T1000 (cell line): ENCODE measurements around the gene PEX7.
"Not testable (repeated sequence)": the region's sequence is repeated elsewhere in the genome, so short reads cannot be mapped to it uniquely, and the experiment has no call there.

Source experiments
- DNase-seq: peaks from one replicate; lab custom pipeline; 2025; ENCODE audit warnings: mixed read lengths; lab: John Stamatoyannopoulos, UW

The PEX7 gene

GRCh38 chr6:136895901-136896300, 73.5 kb downstream of the PEX7 start:
- no peak for DNase-seq

- no peak for DNase-seq
These were observed 74.7 kb downstream of the PEX7 start for GRCh38 chr6:136897071-136897470.

- no peak for DNase-seq
These were observed 78.9 kb downstream of the PEX7 start for GRCh38 chr6:136901212-136901784.

GRCh38 chr6:136904477-136904876, 82.1 kb downstream of the PEX7 start:
- DNase-seq = not testable (repeated sequence)

- no peak for DNase-seq
These were observed 92.6 kb downstream of the PEX7 start for GRCh38 chr6:136914947-136915346.

- DNase-seq = no peak
These were observed 96.3 kb downstream of the PEX7 start for GRCh38 chr6:136918706-136919105.

DNA sequence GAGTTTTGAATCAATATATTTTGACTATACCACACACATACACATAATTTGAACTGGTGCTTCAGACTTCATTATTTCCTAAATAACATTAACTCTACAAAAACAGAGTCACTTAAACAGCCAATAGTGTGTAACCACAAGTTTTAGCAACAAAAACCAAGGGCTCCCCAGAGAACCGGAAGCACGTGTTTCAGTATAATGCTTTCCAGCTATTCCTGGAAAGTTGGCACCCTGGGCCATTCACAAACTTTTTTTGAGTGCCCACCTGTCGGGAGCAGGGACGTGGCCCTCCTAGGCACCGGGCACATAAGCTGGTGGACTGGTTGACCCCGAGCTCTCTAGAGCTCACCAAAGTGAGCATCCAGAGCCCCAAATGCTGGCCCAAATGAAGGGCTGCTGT, 97.8 kb downstream of the PEX7 start:
- no peak for DNase-seq

DNA sequence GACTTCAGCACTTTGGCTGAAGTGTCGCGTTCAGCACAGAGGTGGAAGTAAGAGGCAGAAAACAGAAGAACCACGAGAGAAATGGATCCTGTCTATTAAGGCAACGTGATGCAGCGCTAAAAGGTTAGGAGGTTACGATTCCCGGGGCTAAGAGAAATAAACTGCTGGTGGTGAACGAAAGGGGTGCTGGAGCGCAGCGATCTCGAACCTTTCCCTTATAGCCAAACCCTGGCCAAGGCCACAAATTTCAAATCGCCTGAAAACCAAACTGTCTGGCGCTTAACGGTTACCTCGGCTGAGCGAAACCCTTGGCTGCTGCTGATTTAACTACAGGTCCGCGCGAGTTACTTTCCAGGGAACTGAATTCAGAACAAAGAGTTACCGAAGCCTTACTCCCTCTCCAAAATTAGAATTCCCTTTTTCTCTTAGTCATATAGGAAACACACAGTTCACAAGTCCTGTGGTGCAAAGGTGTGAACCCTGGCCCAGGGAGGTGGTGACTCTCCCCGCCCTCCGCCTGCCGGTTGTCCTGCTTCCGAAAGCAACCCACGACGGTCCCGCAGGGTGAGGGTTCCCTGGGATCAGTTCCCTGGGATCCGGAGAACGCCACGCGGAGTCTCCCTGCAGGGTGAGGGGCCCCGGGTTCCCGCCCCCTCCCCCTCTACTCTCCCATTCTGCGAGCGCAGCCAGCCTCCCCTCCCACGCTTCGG, 98.4 kb downstream of the PEX7 start:
- DNase-seq = no peak

- DNase-seq = no peak
These were observed 99.1 kb downstream of the PEX7 start for GRCh38 chr6:136921381-136921935.

DNA sequence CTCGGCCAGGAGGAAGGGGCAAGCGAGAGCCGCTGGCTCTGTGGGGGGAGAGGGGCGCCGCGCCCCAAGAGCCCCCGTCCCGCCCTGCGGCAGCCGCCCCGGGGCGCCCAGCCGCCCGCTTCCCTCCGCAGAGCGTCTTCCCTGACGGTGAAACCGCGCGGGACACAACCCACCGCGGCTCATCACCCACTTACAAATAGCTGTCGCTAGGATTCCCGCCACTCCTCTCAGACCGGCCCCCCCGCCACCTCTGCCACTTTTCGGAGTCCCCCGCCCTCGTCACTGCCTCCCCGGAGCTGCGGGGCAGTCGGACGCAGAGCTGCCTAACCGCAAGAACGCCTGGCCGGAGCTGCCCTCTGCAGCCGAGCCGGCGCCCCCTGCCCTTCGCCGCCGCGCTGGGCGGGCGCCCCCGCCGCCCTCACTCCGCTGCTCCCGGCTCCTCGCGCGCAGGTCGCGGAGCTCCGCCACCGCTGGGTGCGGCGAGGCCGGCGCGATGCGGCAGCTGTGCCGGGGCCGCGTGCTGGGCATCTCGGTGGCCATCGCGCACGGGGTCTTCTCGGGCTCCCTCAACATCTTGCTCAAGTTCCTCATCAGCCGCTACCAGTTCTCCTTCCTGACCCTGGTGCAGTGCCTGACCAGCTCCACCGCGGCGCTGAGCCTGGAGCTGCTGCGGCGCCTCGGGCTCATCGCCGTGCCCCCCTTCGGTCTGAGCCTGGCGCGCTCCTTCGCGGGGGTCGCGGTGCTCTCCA, 99.7 kb downstream of the PEX7 start, which contains the start of gene SLC35D3:
SLC35D3 (plus strand) TSS at position 366 of the 749 bp plus-strand sequence; CDS start at position 494, 128 bp downstream.
- no peak for DNase-seq

GRCh38 chr6:136922685-136923006, 100.3 kb downstream of the PEX7 start:
- no peak for DNase-seq

DNA sequence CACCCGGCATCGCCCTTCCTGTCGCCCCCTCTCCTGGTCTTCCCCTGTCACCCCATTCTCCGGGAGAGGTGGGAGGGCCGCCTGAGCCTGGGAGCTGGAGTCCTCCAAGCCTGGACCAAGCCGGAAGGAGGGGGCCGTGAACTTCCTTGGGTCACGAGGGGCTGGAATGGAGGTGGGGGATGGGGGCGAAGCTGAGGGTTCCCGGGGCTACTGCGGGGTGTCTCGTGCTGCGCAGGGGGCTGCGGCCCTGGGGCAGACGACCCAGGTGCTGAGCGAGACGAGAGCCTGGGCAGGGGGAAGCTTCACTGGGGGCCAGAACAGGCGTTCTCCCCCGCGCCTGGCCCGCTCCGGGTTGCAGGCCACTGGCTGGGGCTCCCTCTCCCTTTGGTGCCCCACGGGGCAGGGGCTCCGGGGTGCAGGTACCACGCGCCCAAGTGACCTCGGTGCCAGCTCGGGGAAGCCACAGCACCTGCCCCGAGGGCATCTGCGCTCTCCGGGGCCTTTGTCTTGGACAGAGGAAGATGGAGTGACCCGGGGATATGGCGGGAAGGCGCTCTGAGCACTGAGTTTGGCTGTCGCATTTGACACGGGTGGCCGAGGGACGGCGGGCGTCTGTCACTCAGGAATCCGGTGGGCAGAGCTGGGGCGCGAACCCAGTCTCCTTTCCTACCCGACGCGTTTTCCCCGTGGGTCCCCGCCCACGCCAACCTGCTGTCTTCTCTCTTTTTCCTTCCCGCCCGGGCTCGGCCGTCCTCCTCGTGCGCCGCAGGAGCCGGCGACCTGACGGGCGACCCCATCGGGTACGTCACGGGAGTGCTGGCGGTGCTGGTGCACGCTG, 100.9 kb downstream of the PEX7 start:
- no peak for DNase-seq

DNA sequence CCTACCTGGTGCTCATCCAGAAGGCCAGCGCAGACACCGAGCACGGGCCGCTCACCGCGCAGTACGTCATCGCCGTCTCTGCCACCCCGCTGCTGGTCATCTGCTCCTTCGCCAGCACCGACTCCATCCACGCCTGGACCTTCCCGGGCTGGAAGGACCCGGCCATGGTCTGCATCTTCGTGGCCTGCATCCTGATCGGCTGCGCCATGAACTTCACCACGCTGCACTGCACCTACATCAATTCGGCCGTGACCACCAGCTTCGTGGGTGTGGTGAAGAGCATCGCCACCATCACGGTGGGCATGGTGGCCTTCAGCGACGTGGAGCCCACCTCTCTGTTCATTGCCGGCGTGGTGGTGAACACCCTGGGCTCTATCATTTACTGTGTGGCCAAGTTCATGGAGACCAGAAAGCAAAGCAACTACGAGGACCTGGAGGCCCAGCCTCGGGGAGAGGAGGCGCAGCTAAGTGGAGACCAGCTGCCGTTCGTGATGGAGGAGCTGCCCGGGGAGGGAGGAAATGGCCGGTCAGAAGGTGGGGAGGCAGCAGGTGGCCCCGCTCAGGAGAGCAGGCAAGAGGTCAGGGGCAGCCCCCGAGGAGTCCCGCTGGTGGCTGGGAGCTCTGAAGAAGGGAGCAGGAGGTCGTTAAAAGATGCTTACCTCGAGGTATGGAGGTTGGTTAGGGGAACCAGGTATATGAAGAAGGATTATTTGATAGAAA, 101.7 kb downstream of the PEX7 start:
- DNase-seq = no peak

- no peak for DNase-seq
These were observed 104.0 kb downstream of the PEX7 start for GRCh38 chr6:136926383-136926782.

DNA sequence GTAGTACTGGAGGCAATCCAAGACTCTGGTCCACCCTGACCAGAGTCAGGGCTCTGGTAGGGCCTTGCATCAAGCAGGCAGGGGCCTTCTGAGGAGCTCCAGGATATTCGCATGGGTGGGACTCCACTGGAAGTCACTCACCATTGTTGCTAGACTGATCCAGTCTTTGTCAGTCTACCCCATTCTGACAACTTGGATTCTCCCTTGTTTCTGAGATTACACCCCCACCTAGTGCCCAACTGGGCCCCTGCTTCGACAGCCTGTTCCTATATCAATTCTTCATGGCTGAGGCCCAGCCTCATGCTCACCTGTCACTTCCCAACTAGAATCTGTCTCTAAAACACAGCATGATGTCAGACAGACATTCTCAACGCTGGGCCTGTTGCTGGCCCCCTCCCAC, 104.9 kb downstream of the PEX7 start:
- DNase-seq = no peak

DNA sequence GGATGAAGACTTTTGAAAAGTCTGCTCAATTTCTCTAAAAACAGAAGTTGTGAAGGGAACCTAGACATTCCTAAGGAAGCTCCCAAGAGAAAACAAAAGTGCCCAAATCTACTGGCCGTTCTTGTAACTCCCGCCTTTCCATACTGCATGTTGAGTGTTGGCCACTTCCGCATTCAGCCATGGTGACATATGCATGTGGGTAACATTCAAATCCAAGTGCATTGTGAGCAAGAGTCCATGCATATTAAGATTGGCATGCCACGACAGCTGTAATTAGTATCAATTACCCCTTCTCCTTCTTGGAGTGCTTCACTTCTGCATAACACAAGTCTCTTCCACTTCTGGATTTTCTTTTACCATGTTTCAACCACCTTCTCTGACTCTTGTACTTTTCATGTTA, 108.1 kb downstream of the PEX7 start:
- no peak for DNase-seq

- no peak for DNase-seq
These were observed 110.2 kb downstream of the PEX7 start for GRCh38 chr6:136932599-136932998.

GRCh38 chr6:136945072-136945471, 122.7 kb downstream of the PEX7 start:
- DNase-seq = no peak

GRCh38 chr6:136945711-136946121, 123.3 kb downstream of the PEX7 start:
- DNase-seq = no peak

DNA sequence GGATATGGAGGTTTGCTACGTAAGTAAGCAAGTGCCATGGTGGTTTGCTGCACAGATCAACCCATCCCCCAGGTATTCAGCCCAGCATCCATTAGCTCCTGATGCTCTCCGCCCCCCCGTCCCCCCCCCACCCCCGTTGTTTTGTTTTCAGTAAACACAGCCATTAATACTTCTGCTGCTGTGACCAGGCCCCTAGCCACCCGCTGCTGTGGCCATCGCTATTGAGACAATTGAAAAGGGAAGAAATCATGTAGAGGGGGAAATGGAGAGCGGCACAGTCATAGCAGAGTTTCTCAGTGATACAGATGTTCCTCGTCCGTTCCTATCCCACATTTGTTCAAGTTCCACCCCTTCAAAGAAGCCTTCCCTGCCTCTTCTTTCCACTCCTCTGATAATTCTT, 124.6 kb downstream of the PEX7 start:
- DNase-seq = no peak

DNA sequence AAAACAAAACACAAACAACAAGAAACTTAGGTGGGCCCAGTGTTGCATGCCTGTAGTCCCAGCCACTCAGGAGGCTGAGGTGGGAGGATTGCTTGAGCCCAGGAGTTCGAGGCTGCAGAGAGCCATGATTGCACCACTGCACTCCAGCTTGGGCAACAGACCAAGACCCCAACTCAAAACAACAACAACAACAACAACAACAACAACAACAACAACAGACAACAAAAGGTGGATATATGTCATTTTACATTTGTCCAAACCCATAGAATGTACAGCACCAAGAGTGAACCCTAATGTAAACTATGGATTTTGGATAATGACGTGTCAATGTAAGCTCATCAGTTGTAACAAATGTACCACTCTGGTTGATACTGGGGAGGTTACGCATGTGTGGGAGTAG, 127.6 kb downstream of the PEX7 start:
- DNase-seq = not testable (repeated sequence)
